Stimulated activated CD8-positive, alpha-beta memory T cell treated with anti-CD3 and anti-CD28 coated beads, Interleukin-2, amount 100 ng/mL, for 48 hours (primary cell): Measurements from ENCODE around the gene CES2.
"Not testable (repeated sequence)": the region's sequence is repeated elsewhere in the genome, so short reads cannot be mapped to it uniquely, and the experiment has no call there.

Source experiments
- DNase-seq, 2 donors: peaks; one replicate each; pipeline ENCODE4 v3.0.0-alpha.2; 2020; ENCODE audit warnings: low read depth in 2 of 2

CES2 gene

GRCh38 chr16:66934839-66935313 is 440 bp upstream of the CES2 start:
- not testable (repeated sequence) for DNase-seq

- no peak for DNase-seq
These were observed 1.1 kb downstream of the CES2 start for GRCh38 chr16:66936462-66936861.

GRCh38 chr16:66936889-66937554 is 1.7 kb downstream of the CES2 start:
- DNase-seq, result no peak

- no peak for DNase-seq
These were observed 2.5 kb downstream of the CES2 start for GRCh38 chr16:66937725-66938337.

GRCh38 chr16:66939366-66939765 is 4.0 kb downstream of the CES2 start:
- no peak for DNase-seq

GRCh38 chr16:66940236-66940635 is 4.9 kb downstream of the CES2 start:
- DNase-seq, result no peak

GRCh38 chr16:66942981-66943380 is 7.7 kb downstream of the CES2 start:
- DNase-seq, result no peak

- DNase-seq, result no peak
These were observed 8.2 kb downstream of the CES2 start for GRCh38 chr16:66943426-66944053.

- no peak for DNase-seq
These were observed 8.7 kb downstream of the CES2 start for GRCh38 chr16:66944054-66944441.

- not testable (repeated sequence) for DNase-seq
These were observed 9.7 kb downstream of the CES2 start for GRCh38 chr16:66944971-66945370.

GRCh38 chr16:66945939-66946338 is 10.6 kb downstream of the CES2 start:
- DNase-seq, result no peak

GRCh38 chr16:66946541-66946940 is 11.2 kb downstream of the CES2 start:
- DNase-seq, result no peak

- no peak for DNase-seq
These were observed 11.6 kb downstream of the CES2 start for GRCh38 chr16:66946974-66947301.

- DNase-seq, result peak; percentile 71 to 80
These were observed 12.2 kb downstream of the CES2 start for GRCh38 chr16:66947302-66948065.

- DNase-seq, result no peak
These were observed 13.0 kb downstream of the CES2 start for GRCh38 chr16:66948134-66948836.

- no peak for DNase-seq
These were observed 13.5 kb downstream of the CES2 start for GRCh38 chr16:66948837-66949225.

- no peak for DNase-seq
These were observed 14.2 kb downstream of the CES2 start for GRCh38 chr16:66949472-66949871.

- DNase-seq, result no peak
These were observed 15.1 kb downstream of the CES2 start for GRCh38 chr16:66950437-66950836.

- DNase-seq, result no peak
These were observed 15.9 kb downstream of the CES2 start for GRCh38 chr16:66950971-66951790.

- DNase-seq, result no peak
These were observed 17.3 kb downstream of the CES2 start for GRCh38 chr16:66952430-66953110.
